ENCODE measurements around the gene CPM.

DNA sequence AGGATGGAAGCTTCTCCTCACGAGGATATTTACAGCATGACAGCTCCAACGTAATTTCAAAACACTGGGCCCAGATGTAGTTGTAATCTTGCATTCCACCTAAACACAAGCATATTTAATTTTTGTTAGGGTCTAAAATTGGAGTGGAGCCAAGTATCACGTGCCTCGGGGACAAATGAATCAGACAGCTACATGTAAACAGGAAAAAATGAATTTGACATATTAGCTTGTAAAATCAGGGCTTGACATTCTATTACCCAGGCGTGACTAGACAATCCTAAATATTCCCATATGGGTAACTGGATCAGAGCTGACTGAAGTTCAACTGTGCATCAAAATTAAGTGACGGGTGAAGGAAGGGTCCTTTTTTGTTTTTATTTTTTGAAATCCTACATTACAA is 66.0 kb downstream of the CPM start:
- TF ChIP-seq CEBPB (IDR thresholded peaks at IDR 0.05; ENCODE audit: low read depth, low read length), result no peak
- TF ChIP-seq RAD21 (IDR thresholded peaks at IDR 0.05; ENCODE audit: low read length), result no peak
- TF ChIP-seq, protein P1, sequence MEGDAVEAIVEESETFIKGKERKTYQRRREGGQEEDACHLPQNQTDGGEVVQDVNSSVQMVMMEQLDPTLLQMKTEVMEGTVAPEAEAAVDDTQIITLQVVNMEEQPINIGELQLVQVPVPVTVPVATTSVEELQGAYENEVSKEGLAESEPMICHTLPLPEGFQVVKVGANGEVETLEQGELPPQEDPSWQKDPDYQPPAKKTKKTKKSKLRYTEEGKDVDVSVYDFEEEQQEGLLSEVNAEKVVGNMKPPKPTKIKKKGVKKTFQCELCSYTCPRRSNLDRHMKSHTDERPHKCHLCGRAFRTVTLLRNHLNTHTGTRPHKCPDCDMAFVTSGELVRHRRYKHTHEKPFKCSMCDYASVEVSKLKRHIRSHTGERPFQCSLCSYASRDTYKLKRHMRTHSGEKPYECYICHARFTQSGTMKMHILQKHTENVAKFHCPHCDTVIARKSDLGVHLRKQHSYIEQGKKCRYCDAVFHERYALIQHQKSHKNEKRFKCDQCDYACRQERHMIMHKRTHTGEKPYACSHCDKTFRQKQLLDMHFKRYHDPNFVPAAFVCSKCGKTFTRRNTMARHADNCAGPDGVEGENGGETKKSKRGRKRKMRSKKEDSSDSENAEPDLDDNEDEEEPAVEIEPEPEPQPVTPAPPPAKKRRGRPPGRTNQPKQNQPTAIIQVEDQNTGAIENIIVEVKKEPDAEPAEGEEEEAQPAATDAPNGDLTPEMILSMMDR (conservative IDR thresholded peaks at IDR 0.05; ENCODE audit: low read depth, low read length), result no peak
- TF ChIP-seq SMC3 (IDR thresholded peaks at IDR 0.05; ENCODE audit: low read depth, low read length), result no peak
- TF ChIP-seq, protein P2, sequence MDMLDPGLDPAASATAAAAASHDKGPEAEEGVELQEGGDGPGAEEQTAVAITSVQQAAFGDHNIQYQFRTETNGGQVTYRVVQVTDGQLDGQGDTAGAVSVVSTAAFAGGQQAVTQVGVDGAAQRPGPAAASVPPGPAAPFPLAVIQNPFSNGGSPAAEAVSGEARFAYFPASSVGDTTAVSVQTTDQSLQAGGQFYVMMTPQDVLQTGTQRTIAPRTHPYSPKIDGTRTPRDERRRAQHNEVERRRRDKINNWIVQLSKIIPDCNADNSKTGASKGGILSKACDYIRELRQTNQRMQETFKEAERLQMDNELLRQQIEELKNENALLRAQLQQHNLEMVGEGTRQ (IDR thresholded peaks at IDR 0.05; ENCODE audit: low read depth, low read length), result no peak
- no peak for TF ChIP-seq RCOR1 (IDR thresholded peaks at IDR 0.05; ENCODE audit: insufficient replicate concordance, low read length)
- TF ChIP-seq, protein P3, sequence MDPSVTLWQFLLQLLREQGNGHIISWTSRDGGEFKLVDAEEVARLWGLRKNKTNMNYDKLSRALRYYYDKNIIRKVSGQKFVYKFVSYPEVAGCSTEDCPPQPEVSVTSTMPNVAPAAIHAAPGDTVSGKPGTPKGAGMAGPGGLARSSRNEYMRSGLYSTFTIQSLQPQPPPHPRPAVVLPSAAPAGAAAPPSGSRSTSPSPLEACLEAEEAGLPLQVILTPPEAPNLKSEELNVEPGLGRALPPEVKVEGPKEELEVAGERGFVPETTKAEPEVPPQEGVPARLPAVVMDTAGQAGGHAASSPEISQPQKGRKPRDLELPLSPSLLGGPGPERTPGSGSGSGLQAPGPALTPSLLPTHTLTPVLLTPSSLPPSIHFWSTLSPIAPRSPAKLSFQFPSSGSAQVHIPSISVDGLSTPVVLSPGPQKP (IDR thresholded peaks at IDR 0.05; ENCODE audit: borderline replicate concordance, low read depth, low read length), result no peak
- no peak for TF ChIP-seq POLR2A (IDR thresholded peaks at IDR 0.05; ENCODE audit: low read depth, low read length)
- no peak for TF ChIP-seq FOS (IDR thresholded peaks at IDR 0.05; ENCODE audit: low read depth, low read length)
